ENCODE measurements around the gene TEKT2. TPM values are rescaled to one million over a fixed set of nuclear protein-coding genes. Genes with fewer than 3 reads are reported as not detected.

TEKT2 gene
- polyA plus RNA-seq, 2 of the 4 experiments (the other 2 are of a cell fraction) = 0.08 TPM; not detected in 1

DNA sequence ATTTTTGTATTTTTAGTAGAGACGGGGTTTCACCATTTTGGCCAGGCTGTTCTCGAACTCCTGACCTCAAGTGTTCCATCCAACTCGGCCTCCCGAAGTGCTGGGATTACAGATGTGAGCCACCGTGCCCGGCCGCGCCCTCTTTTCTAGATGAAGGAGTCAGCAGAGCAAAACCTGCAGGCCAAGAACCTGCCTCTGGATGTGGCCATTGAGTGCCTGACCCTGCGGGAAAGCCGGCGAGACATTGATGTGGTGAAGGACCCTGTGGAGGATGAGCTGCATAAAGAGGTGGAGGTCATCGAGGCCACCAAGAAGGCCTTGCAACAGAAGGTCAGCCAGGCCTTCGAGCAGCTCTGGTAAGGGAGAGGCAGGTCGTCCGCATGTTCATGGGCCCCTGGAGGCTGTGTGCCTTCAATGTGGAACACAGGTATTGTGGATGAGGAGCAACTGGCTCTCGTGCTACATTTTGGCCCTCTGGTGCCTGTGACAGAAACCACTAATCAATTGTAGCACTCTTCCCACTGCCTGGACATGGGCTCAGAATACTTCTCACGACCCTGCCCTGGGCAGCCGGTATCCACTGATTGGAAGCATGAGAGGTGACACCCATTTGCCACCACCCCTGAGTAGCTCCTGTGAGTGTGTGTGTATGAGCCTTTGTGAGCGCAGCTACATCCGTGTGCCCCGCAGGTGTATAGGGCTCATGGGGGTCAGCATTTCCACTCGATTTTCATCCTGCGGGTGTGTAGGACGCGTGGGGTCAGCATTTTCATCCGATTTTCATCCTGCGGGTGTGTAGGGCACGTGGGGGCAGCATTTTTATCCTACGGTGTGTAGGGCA is 2.0 kb downstream of the TEKT2 start:
- Histone ChIP-seq H3K4me1 (peaks cover 6% of the 10 kb centered on the region), H3K27ac (no peak overlapping the region), H3K4me2 (no peak overlapping the region), H3K4me3 (no peak overlapping the region), H3K9me3 (no peaks in the 10 kb centered on the region)
- DNase-seq (ENCODE audit: low read depth in 1 of 2, low spot score in 1 of 2) (no peak), ATAC-seq (no peak), FAIRE-seq (no peak)
- TF ChIP-seq, protein P1, sequence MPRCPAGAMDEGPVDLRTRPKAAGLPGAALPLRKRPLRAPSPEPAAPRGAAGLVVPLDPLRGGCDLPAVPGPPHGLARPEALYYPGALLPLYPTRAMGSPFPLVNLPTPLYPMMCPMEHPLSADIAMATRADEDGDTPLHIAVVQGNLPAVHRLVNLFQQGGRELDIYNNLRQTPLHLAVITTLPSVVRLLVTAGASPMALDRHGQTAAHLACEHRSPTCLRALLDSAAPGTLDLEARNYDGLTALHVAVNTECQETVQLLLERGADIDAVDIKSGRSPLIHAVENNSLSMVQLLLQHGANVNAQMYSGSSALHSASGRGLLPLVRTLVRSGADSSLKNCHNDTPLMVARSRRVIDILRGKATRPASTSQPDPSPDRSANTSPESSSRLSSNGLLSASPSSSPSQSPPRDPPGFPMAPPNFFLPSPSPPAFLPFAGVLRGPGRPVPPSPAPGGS (IDR thresholded peaks at IDR 0.05) = no peak
- no peak for TF ChIP-seq NFE2L2 (conservative IDR thresholded peaks at IDR 0.05; ENCODE audit: low read length)
- no peak for TF ChIP-seq HOXB5 (CRISPR knock-in tag; IDR thresholded peaks at IDR 0.05)
- TF ChIP-seq RARB (CRISPR knock-in tag; IDR thresholded peaks at IDR 0.05) = no peak
- TF ChIP-seq HDAC2 (IDR thresholded peaks at IDR 0.05) = no peak
- no peak for TF ChIP-seq SMC3 (IDR thresholded peaks at IDR 0.05)
- TF ChIP-seq RCOR1 (IDR thresholded peaks at IDR 0.05; ENCODE audit: low read depth, low read length) = no peak
- TF ChIP-seq MYC (IDR thresholded peaks at IDR 0.05; ENCODE audit: borderline replicate concordance, low read length) = no peak
- no peak for TF ChIP-seq TFCP2L1 (CRISPR knock-in tag; IDR thresholded peaks at IDR 0.05)
- TF ChIP-seq ZNF302 (CRISPR knock-in tag; IDR thresholded peaks at IDR 0.05) = no peak
- TF ChIP-seq, protein P2, sequence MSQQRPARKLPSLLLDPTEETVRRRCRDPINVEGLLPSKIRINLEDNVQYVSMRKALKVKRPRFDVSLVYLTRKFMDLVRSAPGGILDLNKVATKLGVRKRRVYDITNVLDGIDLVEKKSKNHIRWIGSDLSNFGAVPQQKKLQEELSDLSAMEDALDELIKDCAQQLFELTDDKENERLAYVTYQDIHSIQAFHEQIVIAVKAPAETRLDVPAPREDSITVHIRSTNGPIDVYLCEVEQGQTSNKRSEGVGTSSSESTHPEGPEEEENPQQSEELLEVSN (IDR thresholded peaks at IDR 0.05; ENCODE audit: borderline replicate concordance, low read depth) = no peak
- no peak for TF ChIP-seq RAD21 (conservative IDR thresholded peaks at IDR 0.05 in 1 of 2, IDR thresholded peaks at IDR 0.05 in 1 of 2)
- no peak for TF ChIP-seq EHF (CRISPR knock-in tag; IDR thresholded peaks at IDR 0.05)
- ChIA-PET POLR2A (no interaction called here), CTCF (interaction anchor here (0.8 to 2.6 kb wide), 4 partner anchors 11 to 257 kb away, joined by 3 to 11 read pairs (median 3); partner anchors contain the start of gene AGO1)
- 81% methylated on average over 21 of the region's 29 CpGs for WGBS (ENCODE audit: missing lambda C conversion rate)

DNA sequence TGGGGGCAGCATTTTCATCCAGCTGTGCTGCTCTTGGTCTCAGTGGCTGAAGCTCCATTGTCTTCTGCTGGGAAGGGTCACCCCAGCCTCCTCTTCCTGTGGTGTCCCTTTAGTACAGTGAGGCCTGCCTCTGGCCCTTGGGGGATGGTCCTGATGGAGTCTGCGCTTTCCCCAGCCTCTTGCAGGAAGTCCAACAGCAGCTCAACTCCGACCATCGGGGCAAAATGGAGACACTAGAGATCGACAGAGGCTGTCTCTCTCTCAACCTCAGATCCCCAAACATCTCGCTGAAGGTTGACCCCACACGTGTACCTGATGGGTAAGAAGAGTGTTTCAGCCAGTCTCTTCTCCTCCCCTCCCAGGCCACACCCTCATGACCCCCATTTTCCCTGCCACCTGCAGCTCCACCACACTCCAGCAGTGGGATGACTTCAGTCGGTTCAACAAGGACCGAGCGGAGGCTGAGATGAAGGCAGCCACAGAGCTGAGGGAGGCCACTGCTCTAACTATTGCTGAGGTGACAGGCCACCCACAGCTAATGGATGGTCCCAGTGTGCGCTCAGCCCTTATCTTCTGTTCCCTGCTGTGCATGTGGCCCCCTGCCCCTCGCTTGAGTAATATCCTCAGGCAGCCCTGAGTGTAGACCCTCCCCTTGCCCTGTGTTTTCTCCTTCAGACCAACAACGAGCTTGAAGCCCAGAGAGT is 2.8 kb downstream of the TEKT2 start:
- ATAC-seq (no peak), DNase-seq (ENCODE audit: low read depth in 1 of 2, low spot score in 1 of 2) (no peak), FAIRE-seq (no peak)
- TF ChIP-seq RFX5 (IDR thresholded peaks at IDR 0.05) (no peak), HOXB13 (CRISPR knock-in tag; IDR thresholded peaks at IDR 0.05; ENCODE audit: low read depth) (no peak)
- TF ChIP-seq, protein P3, sequence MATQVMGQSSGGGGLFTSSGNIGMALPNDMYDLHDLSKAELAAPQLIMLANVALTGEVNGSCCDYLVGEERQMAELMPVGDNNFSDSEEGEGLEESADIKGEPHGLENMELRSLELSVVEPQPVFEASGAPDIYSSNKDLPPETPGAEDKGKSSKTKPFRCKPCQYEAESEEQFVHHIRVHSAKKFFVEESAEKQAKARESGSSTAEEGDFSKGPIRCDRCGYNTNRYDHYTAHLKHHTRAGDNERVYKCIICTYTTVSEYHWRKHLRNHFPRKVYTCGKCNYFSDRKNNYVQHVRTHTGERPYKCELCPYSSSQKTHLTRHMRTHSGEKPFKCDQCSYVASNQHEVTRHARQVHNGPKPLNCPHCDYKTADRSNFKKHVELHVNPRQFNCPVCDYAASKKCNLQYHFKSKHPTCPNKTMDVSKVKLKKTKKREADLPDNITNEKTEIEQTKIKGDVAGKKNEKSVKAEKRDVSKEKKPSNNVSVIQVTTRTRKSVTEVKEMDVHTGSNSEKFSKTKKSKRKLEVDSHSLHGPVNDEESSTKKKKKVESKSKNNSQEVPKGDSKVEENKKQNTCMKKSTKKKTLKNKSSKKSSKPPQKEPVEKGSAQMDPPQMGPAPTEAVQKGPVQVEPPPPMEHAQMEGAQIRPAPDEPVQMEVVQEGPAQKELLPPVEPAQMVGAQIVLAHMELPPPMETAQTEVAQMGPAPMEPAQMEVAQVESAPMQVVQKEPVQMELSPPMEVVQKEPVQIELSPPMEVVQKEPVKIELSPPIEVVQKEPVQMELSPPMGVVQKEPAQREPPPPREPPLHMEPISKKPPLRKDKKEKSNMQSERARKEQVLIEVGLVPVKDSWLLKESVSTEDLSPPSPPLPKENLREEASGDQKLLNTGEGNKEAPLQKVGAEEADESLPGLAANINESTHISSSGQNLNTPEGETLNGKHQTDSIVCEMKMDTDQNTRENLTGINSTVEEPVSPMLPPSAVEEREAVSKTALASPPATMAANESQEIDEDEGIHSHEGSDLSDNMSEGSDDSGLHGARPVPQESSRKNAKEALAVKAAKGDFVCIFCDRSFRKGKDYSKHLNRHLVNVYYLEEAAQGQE (IDR thresholded peaks at IDR 0.05) = no peak
- H3K4me3 ChIP-seq = no peak overlapping the region
- peaks cover 6% of the 10 kb centered on the region for H3K4me1 ChIP-seq
- WGBS (ENCODE audit: missing lambda C conversion rate) = 93% methylated on average over 8 of the region's 12 CpGs
- CTCF ChIA-PET = interaction anchor here (0.8 to 2.6 kb wide), 7 partner anchors 9 to 256 kb away, joined by 3 to 11 read pairs (median 3); partner anchors contain the start of gene AGO1
- no peaks in the 10 kb centered on the region for H3K9me3 ChIP-seq
- no peak overlapping the region for H3K4me2 ChIP-seq
- POLR2A ChIA-PET = no interaction called here
- no peak overlapping the region for H3K27ac ChIP-seq
